GM12872 (cell line): Measurements from ENCODE around the gene SECTM1.

Experiments used
- TF ChIP-seq, protein P1 (sequence below): IDR thresholded peaks from 3 replicates; pipeline ENCODE4 v1.5.1; 2011; ENCODE audit warnings: low read depth, mild to moderate bottlenecking, low read length, moderate library complexity; ENCODE audit not compliant: insufficient read depth

SECTM1 gene

GRCh38 chr17:82271401-82271800 is 62.2 kb downstream of the SECTM1 start:
- TF ChIP-seq, protein P1, sequence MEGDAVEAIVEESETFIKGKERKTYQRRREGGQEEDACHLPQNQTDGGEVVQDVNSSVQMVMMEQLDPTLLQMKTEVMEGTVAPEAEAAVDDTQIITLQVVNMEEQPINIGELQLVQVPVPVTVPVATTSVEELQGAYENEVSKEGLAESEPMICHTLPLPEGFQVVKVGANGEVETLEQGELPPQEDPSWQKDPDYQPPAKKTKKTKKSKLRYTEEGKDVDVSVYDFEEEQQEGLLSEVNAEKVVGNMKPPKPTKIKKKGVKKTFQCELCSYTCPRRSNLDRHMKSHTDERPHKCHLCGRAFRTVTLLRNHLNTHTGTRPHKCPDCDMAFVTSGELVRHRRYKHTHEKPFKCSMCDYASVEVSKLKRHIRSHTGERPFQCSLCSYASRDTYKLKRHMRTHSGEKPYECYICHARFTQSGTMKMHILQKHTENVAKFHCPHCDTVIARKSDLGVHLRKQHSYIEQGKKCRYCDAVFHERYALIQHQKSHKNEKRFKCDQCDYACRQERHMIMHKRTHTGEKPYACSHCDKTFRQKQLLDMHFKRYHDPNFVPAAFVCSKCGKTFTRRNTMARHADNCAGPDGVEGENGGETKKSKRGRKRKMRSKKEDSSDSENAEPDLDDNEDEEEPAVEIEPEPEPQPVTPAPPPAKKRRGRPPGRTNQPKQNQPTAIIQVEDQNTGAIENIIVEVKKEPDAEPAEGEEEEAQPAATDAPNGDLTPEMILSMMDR = no peak
